ENCODE data around the gene HES5.

GRCh38 chr1:2486558-2486957 is 43.5 kb downstream of the HES5 start:
- TF ChIP-seq CTCF (IDR thresholded peaks at IDR 0.05): no peak
- no peak for TF ChIP-seq POLR2A (IDR thresholded peaks at IDR 0.05)
